Measurements from ENCODE around the gene PDLIM7. TPM values are rescaled to one million over a fixed set of nuclear protein-coding genes. Genes with fewer than 3 reads are reported as not detected.
"Not testable (repeated sequence)": the region's sequence is repeated elsewhere in the genome, so short reads cannot be mapped to it uniquely, and the experiment has no call there.

Gene PDLIM7
- polyA plus RNA-seq, 1 donor from 2014 or later = 21.0 TPM

DNA sequence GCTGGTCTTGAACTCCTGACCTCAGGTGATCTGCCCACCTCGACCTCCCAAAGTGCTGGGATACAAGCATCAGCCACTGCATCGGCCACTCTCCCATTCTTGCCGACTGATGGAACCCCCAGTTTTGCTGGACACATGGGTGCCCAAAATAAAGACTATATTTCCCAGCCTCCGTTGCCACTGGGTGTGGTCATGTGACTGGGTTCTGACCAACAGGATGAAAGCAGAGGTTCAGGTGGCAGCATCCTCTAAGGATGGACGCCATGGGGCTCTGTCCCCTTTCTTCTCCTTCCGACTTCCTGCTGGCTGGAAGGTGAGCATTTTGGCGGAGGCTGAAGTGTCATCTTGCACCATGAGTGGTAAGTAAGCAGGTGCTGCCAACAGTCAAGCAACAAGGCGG lies 10.3 kb downstream of the PDLIM7 start:
- no peaks in the 10 kb centered on the region for H3K79me2 ChIP-seq (replicated peaks; ENCODE audit: insufficient read depth, low read length)
- no peak overlapping the region for H3K4me2 ChIP-seq (ENCODE audit: low read length)
- no peak overlapping the region for H3K4me3 ChIP-seq (ENCODE audit: low read length)
- H3K9me3 ChIP-seq (ENCODE audit: low read length) = no peaks in the 10 kb centered on the region
- no peak overlapping the region for H3K27ac ChIP-seq (ENCODE audit: low read length)
- no peaks in the 10 kb centered on the region for H3K27me3 ChIP-seq (ENCODE audit: insufficient read depth, low read depth, low read length)
- no peaks in the 10 kb centered on the region for H3K36me3 ChIP-seq (ENCODE audit: insufficient read depth, low read length)
- no peak overlapping the region for H2AFZ ChIP-seq (ENCODE audit: low read depth, low read length)
- no peak for TF ChIP-seq TAF1 (IDR thresholded peaks at IDR 0.05; ENCODE audit: low read depth)
- TF ChIP-seq RAD21 (conservative IDR thresholded peaks at IDR 0.05) = no peak
- no peak for TF ChIP-seq POLR2AphosphoS5 (IDR thresholded peaks at IDR 0.05)
- TF ChIP-seq SMC3 (conservative IDR thresholded peaks at IDR 0.05; ENCODE audit: poor library complexity) = no peak
- H3K9ac ChIP-seq (ENCODE audit: low read length) = no peak overlapping the region
- H3K9me2 ChIP-seq (ENCODE audit: insufficient read depth, low read length) = no peaks in the 10 kb centered on the region
- no peaks in the 10 kb centered on the region for H3F3A ChIP-seq (ENCODE audit: insufficient read depth, low read length, poor library complexity, severe bottlenecking)
- H4K20me1 ChIP-seq (ENCODE audit: insufficient read depth) = no peaks in the 10 kb centered on the region

DNA sequence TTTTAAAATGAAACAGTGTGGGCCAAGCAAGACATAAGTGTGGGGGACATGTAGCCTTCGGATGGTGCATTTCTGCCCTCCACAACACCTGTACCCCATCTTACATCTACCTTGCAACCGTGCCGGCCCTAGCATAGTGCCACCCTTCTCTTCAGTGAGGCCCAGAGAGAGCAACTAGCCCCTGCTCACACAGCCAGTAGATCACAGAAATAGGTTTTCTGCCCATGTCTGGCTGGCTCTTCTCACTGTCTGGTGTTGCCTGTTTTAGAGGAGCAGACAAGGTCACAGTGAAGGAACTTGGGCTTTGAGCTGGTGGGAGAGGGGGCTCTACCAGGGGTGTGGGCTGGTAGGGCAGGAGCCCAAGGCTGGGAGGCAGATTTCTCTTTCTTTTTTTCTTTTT lies 11.1 kb downstream of the PDLIM7 start:
- H3K9ac ChIP-seq (ENCODE audit: low read length) = no peak overlapping the region
- H3K36me3 ChIP-seq (ENCODE audit: insufficient read depth, low read length) = no peaks in the 10 kb centered on the region
- H3K4me2 ChIP-seq (ENCODE audit: low read length) = no peak overlapping the region
- H3K9me2 ChIP-seq (ENCODE audit: insufficient read depth, low read length) = no peaks in the 10 kb centered on the region
- no peaks in the 10 kb centered on the region for H3K9me3 ChIP-seq (ENCODE audit: low read length)
- H2AFZ ChIP-seq (ENCODE audit: low read depth, low read length) = no peak overlapping the region
- no peaks in the 10 kb centered on the region for H3K27me3 ChIP-seq (ENCODE audit: insufficient read depth, low read depth, low read length)
- no peak overlapping the region for H3K27ac ChIP-seq (ENCODE audit: low read length)
- H3K4me3 ChIP-seq (ENCODE audit: low read length) = no peak overlapping the region
- no peaks in the 10 kb centered on the region for H4K20me1 ChIP-seq (ENCODE audit: insufficient read depth)
- TF ChIP-seq TAF1 (IDR thresholded peaks at IDR 0.05; ENCODE audit: low read depth) (no peak), EP300 (conservative IDR thresholded peaks at IDR 0.05; ENCODE audit: poor library complexity, severe bottlenecking) (no peak), SMC3 (conservative IDR thresholded peaks at IDR 0.05; ENCODE audit: poor library complexity) (no peak), EZH2 (IDR thresholded peaks at IDR 0.05; ENCODE audit: borderline replicate concordance, insufficient read depth, low read length, poor library complexity, severe bottlenecking) (no peak), MXI1 (conservative IDR thresholded peaks at IDR 0.05; ENCODE audit: poor library complexity, severe bottlenecking) (no peak), POLR2AphosphoS5 (IDR thresholded peaks at IDR 0.05) (no peak), RAD21 (conservative IDR thresholded peaks at IDR 0.05) (no peak)
- TF ChIP-seq, protein P1, sequence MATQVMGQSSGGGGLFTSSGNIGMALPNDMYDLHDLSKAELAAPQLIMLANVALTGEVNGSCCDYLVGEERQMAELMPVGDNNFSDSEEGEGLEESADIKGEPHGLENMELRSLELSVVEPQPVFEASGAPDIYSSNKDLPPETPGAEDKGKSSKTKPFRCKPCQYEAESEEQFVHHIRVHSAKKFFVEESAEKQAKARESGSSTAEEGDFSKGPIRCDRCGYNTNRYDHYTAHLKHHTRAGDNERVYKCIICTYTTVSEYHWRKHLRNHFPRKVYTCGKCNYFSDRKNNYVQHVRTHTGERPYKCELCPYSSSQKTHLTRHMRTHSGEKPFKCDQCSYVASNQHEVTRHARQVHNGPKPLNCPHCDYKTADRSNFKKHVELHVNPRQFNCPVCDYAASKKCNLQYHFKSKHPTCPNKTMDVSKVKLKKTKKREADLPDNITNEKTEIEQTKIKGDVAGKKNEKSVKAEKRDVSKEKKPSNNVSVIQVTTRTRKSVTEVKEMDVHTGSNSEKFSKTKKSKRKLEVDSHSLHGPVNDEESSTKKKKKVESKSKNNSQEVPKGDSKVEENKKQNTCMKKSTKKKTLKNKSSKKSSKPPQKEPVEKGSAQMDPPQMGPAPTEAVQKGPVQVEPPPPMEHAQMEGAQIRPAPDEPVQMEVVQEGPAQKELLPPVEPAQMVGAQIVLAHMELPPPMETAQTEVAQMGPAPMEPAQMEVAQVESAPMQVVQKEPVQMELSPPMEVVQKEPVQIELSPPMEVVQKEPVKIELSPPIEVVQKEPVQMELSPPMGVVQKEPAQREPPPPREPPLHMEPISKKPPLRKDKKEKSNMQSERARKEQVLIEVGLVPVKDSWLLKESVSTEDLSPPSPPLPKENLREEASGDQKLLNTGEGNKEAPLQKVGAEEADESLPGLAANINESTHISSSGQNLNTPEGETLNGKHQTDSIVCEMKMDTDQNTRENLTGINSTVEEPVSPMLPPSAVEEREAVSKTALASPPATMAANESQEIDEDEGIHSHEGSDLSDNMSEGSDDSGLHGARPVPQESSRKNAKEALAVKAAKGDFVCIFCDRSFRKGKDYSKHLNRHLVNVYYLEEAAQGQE (IDR thresholded peaks at IDR 0.05; ENCODE audit: borderline replicate concordance) = no peak
- TF ChIP-seq, protein P2, sequence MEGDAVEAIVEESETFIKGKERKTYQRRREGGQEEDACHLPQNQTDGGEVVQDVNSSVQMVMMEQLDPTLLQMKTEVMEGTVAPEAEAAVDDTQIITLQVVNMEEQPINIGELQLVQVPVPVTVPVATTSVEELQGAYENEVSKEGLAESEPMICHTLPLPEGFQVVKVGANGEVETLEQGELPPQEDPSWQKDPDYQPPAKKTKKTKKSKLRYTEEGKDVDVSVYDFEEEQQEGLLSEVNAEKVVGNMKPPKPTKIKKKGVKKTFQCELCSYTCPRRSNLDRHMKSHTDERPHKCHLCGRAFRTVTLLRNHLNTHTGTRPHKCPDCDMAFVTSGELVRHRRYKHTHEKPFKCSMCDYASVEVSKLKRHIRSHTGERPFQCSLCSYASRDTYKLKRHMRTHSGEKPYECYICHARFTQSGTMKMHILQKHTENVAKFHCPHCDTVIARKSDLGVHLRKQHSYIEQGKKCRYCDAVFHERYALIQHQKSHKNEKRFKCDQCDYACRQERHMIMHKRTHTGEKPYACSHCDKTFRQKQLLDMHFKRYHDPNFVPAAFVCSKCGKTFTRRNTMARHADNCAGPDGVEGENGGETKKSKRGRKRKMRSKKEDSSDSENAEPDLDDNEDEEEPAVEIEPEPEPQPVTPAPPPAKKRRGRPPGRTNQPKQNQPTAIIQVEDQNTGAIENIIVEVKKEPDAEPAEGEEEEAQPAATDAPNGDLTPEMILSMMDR (IDR thresholded peaks at IDR 0.05; ENCODE audit: poor library complexity, severe bottlenecking) = no peak
- H3F3A ChIP-seq (ENCODE audit: insufficient read depth, low read length, poor library complexity, severe bottlenecking) = no peaks in the 10 kb centered on the region
- H3K79me2 ChIP-seq (replicated peaks; ENCODE audit: insufficient read depth, low read length) = no peaks in the 10 kb centered on the region

DNA sequence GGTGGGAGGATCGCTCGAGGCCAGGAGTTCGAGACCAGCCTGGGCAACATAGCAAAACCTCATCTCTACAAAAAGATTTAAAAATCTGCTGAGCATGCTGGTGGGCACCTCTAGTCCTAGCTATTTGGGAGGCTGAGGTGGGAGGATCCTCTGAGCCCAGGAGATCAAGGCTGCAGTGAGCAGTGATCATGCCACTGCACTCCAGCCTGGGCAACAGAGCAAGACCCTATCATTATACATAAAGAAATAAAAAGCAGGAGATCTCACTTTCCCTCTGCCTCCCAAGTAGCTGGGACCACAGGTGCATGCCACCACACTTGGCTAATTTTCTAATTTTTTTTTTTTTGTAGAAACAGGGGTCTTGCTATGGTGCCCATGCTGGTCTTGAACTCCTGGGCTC lies 11.7 kb downstream of the PDLIM7 start:
- H3F3A ChIP-seq (ENCODE audit: insufficient read depth, low read length, poor library complexity, severe bottlenecking); H3K4me3 ChIP-seq (ENCODE audit: low read length); H3K36me3 ChIP-seq (ENCODE audit: insufficient read depth, low read length); H3K27ac ChIP-seq (ENCODE audit: low read length); H3K4me2 ChIP-seq (ENCODE audit: low read length); H3K9me2 ChIP-seq (ENCODE audit: insufficient read depth, low read length); H3K27me3 ChIP-seq (ENCODE audit: insufficient read depth, low read depth, low read length); H4K20me1 ChIP-seq (ENCODE audit: insufficient read depth); H2AFZ ChIP-seq (ENCODE audit: low read depth, low read length); H3K9ac ChIP-seq (ENCODE audit: low read length); H3K9me3 ChIP-seq (ENCODE audit: low read length); H3K79me2 ChIP-seq (replicated peaks; ENCODE audit: insufficient read depth, low read length): not testable (repeated sequence)

Measured in neural cell (in vitro differentiated cells).